ENCODE measurements around the gene FAM118B. TPM values are rescaled to one million over a fixed set of nuclear protein-coding genes. Genes with fewer than 3 reads are reported as not detected.

FAM118B gene
- total and polyA plus RNA-seq, 2 of the 8 experiments (the other 6 are each of a cell fraction or from before 2014, with no cell fraction given), result 25.3 to 48.3 TPM

GRCh38 chr11:126290887-126291286 is 79.3 kb downstream of the FAM118B start:
- H3K36me3 ChIP-seq (ENCODE audit: control insufficient read depth in 2 of 4, insufficient read depth in 4 of 4, low read length in 3 of 4), result peaks cover 0 to 7% (median 4%) of the 10 kb centered on the region in 4 experiments; a peak in 4 of 8 replicates
- no peak overlapping the region for H3K4me3 ChIP-seq (ENCODE audit: extremely low read depth in 1 of 4, insufficient read depth in 2 of 4, low read depth in 3 of 4, low read length in 4 of 4)
- H2BK120ac ChIP-seq (replicated peaks; ENCODE audit: low read depth, low read length), result no peak overlapping the region
- H2BK12ac ChIP-seq (ENCODE audit: low read depth, low read length), result no peak overlapping the region
- no peak overlapping the region for H2AFZ ChIP-seq (ENCODE audit: low read length)
- no peaks in the 10 kb centered on the region for H3K23me2 ChIP-seq (ENCODE audit: low read depth, low read length)
- H3K18ac ChIP-seq (ENCODE audit: extremely low read depth, low read length), result no peak overlapping the region
- WGBS, 2 experiments (ENCODE audit: extremely low coverage in 1 of 2, insufficient coverage in 1 of 2, insufficient read length in 1 of 2, insufficient replicate concordance in 2 of 2, low coverage in 1 of 2, low lambda C conversion rate in 2 of 2, missing lambda C conversion rate in 1 of 2), result 91% methylated on average over 12 of the region's 12 CpGs; no CpG with 5 or more reads in 1 of the 2 experiments
- H2AK5ac ChIP-seq (ENCODE audit: low read depth, low read length), result no peak overlapping the region
- H2BK5ac ChIP-seq (ENCODE audit: low read depth, low read length), result no peak overlapping the region
- peak overlapping the region; percentile 36; the same call in 1 of the 2 replicates for H4K8ac ChIP-seq (ENCODE audit: extremely low read depth, insufficient read depth, low read length)
- H3K4ac ChIP-seq (replicated peaks; ENCODE audit: insufficient read length, low read depth, low read length), result no peak overlapping the region
- DNase-seq (ENCODE audit: low read depth in 1 of 2, low spot score in 2 of 2) (no peak), FAIRE-seq (no peak)
- H3K56ac ChIP-seq (replicated peaks; ENCODE audit: insufficient read length, low read depth, low read length), result no peak overlapping the region
- TF ChIP-seq ASH2L (IDR thresholded peaks at IDR 0.05; ENCODE audit: low read length) (no peak), CEBPB (IDR thresholded peaks at IDR 0.05; ENCODE audit: low read depth, low read length) (no peak), HDAC2 (IDR thresholded peaks at IDR 0.05; ENCODE audit: borderline replicate concordance in 1 of 2, low read depth in 2 of 2, low read length in 2 of 2) (no peak), MAX (IDR thresholded peaks at IDR 0.05) (no peak), CREB1 (IDR thresholded peaks at IDR 0.05) (no peak), NANOG (IDR thresholded peaks at IDR 0.05; ENCODE audit: insufficient read depth, low read depth, low read length, poor library complexity, severe bottlenecking) (no peak), TCF12 (IDR thresholded peaks at IDR 0.05; ENCODE audit: low read depth, low read length) (no peak), RBBP5 (IDR thresholded peaks at IDR 0.05; ENCODE audit: borderline replicate concordance, low read depth, low read length) (no peak), MAFK (IDR thresholded peaks at IDR 0.05; ENCODE audit: low read depth, low read length) (no peak), E2F6 (IDR thresholded peaks at IDR 0.05) (no peak), EGR1 (IDR thresholded peaks at IDR 0.05; ENCODE audit: borderline replicate concordance, low read depth, low read length) (no peak), CHD1 (IDR thresholded peaks at IDR 0.05; ENCODE audit: low read depth, low read length) (no peak)
- H3K4me2 ChIP-seq (ENCODE audit: insufficient read depth in 1 of 2, low read depth in 2 of 2, low read length in 2 of 2), result no peak overlapping the region
- no peak overlapping the region for H3K23ac ChIP-seq (ENCODE audit: insufficient read length)
- CTCF ChIA-PET (ENCODE audit: partially characterized antibody), result interaction anchor here (0.6 to 0.8 kb wide), 2 partner anchors 17 to 63 kb away, joined by 3 to 5 read pairs; no protein-coding TSS in a partner anchor
- H3K79me2 ChIP-seq (ENCODE audit: control insufficient read depth in 1 of 2, insufficient read depth in 2 of 2, low read length in 2 of 2), result no peaks in the 10 kb centered on the region
- H3K27ac ChIP-seq (ENCODE audit: low read depth, low read length), result no peak overlapping the region
- POLR2A ChIA-PET (ENCODE audit: partially characterized antibody), result interaction anchor here (0.6 to 4.7 kb wide), 5 partner anchors 10 to 99 kb away, joined by 3 to 23 read pairs (median 5); partner anchors contain the start of gene DCPS
- H3K27me3 ChIP-seq (replicated peaks in 1 of 4; ENCODE audit: control insufficient read depth in 3 of 4, extremely low read depth in 1 of 4, insufficient read depth in 3 of 4, low read length in 3 of 4), result no peaks in the 10 kb centered on the region
- no peak overlapping the region for H3K14ac ChIP-seq (ENCODE audit: insufficient read length)
- H3K9ac ChIP-seq (replicated peaks in 1 of 4; ENCODE audit: extremely low read depth in 1 of 4, low read depth in 3 of 4, low read length in 3 of 4), result no peak overlapping the region
- H4K20me1 ChIP-seq (replicated peaks in 1 of 2; ENCODE audit: control insufficient read depth in 1 of 2, insufficient read depth in 2 of 2, low read length in 2 of 2), result peaks cover 0 to 9% of the 10 kb centered on the region in 2 experiments
- no peak overlapping the region for H2BK20ac ChIP-seq (ENCODE audit: low read length)
- H3K4me1 ChIP-seq (replicated peaks in 1 of 4; ENCODE audit: control insufficient read depth in 3 of 4, insufficient read depth in 4 of 4, low read length in 3 of 4), result no peaks in the 10 kb centered on the region
- no peak overlapping the region for H2BK15ac ChIP-seq (ENCODE audit: low read length)
- H4K91ac ChIP-seq (replicated peaks; ENCODE audit: insufficient read length, low read length), result no peak overlapping the region
- H3K9me3 ChIP-seq (ENCODE audit: insufficient read depth in 2 of 2, low read depth in 1 of 2, low read length in 1 of 2), result no peaks in the 10 kb centered on the region
- H4K5ac ChIP-seq (ENCODE audit: insufficient read length, low read depth, low read length), result no peak overlapping the region
- no peaks in the 10 kb centered on the region for H3K79me1 ChIP-seq (ENCODE audit: low read depth, low read length)
